GM13976 (cell line): ENCODE measurements around the gene RNASE11.

Experiments used
- DNase-seq: peaks from one replicate; pipeline ENCODE4 v3.0.0; 2012; ENCODE audit warnings: low spot score
- in situ Hi-C: fragments of 300-500 bp; cut with MboI; formaldehyde crosslinking; loops from one replicate; pipeline ENCODE4 v1.12.0; 2022; ENCODE audit warnings: low sequenced_read_pairs, mixed read lengths, inconsistent platforms; ENCODE audit not compliant: unreplicated experiment
- TF ChIP-seq, protein P1 (sequence below): IDR thresholded peaks from 2 replicates; pipeline ENCODE4 v1.5.1; 2012; ENCODE audit warnings: borderline replicate concordance, mild to moderate bottlenecking; ENCODE audit not compliant: insufficient read depth; ENCODE audit errors: extremely low read depth, missing control alignments, control extremely low read depth

The RNASE11 gene

DNA sequence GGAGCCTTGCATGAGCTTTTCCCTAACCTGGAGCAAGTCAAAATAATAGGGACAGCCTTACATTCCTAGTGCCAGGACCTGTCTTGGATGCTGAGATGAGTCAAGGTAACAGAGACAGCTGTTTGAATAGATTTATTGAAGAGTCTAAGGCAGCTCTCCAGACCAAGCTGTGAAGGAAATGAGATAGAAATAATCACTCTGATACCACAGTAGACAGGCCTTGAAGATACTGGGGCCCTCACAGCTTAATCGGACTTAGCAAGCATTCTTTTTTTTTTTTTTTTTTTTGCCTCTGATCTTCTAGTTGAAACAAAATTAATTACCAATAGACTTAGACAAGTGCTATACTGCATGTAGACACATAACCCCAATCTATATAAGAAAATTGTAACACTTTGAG is 23.8 kb downstream of the RNASE11 start:
- DNase-seq, result no peak
- TF ChIP-seq, protein P1, sequence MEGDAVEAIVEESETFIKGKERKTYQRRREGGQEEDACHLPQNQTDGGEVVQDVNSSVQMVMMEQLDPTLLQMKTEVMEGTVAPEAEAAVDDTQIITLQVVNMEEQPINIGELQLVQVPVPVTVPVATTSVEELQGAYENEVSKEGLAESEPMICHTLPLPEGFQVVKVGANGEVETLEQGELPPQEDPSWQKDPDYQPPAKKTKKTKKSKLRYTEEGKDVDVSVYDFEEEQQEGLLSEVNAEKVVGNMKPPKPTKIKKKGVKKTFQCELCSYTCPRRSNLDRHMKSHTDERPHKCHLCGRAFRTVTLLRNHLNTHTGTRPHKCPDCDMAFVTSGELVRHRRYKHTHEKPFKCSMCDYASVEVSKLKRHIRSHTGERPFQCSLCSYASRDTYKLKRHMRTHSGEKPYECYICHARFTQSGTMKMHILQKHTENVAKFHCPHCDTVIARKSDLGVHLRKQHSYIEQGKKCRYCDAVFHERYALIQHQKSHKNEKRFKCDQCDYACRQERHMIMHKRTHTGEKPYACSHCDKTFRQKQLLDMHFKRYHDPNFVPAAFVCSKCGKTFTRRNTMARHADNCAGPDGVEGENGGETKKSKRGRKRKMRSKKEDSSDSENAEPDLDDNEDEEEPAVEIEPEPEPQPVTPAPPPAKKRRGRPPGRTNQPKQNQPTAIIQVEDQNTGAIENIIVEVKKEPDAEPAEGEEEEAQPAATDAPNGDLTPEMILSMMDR, result no peak
- in situ Hi-C loops, result no loop called here

DNA sequence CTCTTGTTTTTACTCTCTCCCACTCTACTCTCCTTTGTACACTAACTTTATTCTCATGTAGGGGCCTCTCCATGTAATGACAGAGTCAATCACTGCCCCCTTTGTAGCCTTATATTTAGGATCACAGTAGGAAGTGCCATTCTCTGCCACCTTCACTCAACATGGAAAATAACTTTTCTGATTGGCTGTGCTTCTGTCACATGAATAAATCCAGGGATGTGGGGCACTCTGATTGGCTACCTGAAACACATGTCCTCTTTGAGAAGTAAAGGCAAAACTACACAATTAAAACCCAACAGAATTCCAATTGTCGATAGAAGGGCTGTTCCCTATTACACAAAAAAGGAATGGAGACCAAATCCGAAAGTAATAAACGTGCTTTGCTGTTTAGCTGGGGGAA is 26.8 kb downstream of the RNASE11 start, which contains the start of gene RNASE9:
RNASE9 (minus strand) TSS at position 87 of the 400 bp plus-strand sequence.
- in situ Hi-C loops, result no loop called here
- TF ChIP-seq, protein P1, result no peak
- no peak for DNase-seq

DNA sequence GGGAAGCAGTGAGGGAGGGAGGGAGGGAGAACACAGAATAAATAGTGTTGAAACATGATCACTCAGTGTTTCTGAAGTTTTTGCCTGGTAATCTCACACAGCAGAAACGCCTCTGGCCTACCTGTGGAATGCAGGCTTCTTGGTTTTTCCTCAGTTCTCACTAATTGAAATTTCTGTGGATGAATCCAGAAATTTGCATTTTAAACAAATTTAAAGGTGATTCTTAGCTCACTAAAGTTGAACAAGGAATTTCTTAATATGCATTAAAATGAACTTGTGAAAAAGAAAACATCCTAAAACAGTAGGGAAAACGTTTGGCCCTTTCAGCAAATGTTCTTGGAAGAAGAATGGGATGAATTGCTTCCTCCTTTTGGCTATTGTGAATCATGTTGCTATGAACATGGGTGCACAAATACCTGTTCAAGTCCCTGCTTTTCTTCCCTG is 28.3 kb downstream of the RNASE11 start:
- DNase-seq, result no peak
- TF ChIP-seq, protein P1, result no peak
- in situ Hi-C loops, result no loop called here

DNA sequence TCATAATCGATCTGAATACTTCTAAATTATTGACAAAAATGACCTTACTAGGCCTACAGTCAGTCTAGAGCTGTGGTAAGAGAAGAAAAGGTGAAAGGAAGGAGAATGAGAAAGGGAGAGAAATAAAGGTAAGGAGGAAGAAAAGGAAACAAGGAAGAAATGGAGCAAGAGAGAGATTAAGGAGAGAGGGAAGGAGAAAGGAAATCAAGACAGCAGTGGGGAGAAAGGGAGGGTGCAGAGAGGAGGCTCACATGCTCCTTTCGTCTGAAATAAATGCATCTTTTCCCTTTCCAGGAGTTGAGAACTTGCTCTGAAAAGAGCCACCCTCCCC is 30.6 kb downstream of the RNASE11 start:
- in situ Hi-C loops, result no loop called here
- DNase-seq, result no peak

DNA sequence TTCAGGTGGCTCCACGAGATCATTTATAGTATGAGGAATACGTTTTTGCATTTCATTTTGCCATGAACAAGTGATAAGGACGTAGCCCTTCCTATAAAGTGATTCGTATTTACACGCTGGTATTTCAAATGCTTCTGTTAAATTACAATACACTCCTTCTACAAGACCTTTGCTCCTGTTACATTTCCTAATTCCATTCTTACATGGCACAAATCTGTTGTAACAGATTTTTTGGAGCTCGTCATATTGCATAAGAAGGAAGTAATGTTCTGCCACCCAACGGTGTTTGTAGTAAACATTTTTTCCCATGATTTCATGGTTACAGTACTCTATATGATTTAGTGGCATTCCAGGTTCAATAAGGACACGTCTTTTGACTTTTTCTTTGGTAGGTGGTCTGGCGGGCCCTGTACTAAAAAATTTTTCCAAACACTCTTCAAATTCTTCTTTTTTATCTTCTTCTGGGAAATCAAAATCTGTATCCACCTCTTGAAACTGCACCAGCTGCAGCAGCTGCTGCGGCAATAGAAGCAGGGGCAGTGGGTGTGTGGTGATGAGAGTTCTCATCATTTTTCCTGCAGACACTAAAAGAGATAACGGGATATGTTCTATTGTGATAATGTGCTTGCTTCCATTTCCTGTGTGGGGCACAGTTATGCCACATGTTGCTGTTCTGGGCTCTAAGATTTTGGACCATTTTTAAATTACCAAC is 31.1 kb downstream of the RNASE11 start:
- in situ Hi-C loops, result no loop called here
- no peak for DNase-seq
- TF ChIP-seq, protein P1, result no peak

More for the DNA sequence above, 30.6 kb downstream of the RNASE11 start:
- TF ChIP-seq, protein P1, result no peak

DNA sequence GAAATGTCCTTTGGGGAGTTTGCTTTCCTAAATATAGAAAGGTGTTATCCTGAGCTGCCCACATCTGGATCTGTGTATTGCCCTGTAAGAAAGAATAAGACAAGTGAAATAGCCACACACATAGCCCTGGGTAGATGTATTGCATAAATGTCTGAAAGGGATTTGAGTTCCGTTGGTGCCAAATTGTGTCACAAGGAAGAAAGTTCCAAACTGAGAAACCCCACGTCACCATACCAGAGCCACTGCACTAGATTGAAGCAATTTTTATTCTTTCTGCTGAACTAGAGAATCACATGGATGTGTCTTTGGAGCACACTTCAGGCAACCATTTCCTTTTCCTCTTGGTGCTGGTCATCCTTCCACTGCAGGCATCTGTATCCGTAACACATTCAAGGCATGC is 32.0 kb downstream of the RNASE11 start:
- in situ Hi-C loops, result no loop called here
- TF ChIP-seq, protein P1, result no peak
- DNase-seq, result no peak
